IPS-15b (cell line): ENCODE data around the gene DDX21.
"Not testable (repeated sequence)": the region's sequence is repeated elsewhere in the genome, so short reads cannot be mapped to it uniquely, and the experiment has no call there.

Experiments used
- H3K27me3 ChIP-seq: one replicate; pipeline ENCODE4 v1.6.1; 2013; ENCODE audit warnings: low read length; ENCODE audit not compliant: control insufficient read depth, insufficient read depth
- H3K36me3 ChIP-seq: one replicate; pipeline ENCODE4 v1.6.1; 2013; ENCODE audit warnings: low read length; ENCODE audit not compliant: control insufficient read depth, insufficient read depth
- H3K4me1 ChIP-seq: one replicate; pipeline ENCODE4 v1.6.1; 2013; ENCODE audit warnings: mild to moderate bottlenecking, low read length; ENCODE audit not compliant: control insufficient read depth, insufficient read depth
- H3K4me3 ChIP-seq: one replicate; pipeline ENCODE4 v1.5.1; 2013; ENCODE audit warnings: low read depth, low read length
- H3K9ac ChIP-seq: one replicate; pipeline ENCODE4 v1.6.1; 2013; ENCODE audit warnings: low read depth, mild to moderate bottlenecking, low read length
- H3K9me3 ChIP-seq: one replicate; pipeline ENCODE4 v1.6.1; 2013; ENCODE audit warnings: mild to moderate bottlenecking, low read length; ENCODE audit not compliant: control insufficient read depth, insufficient read depth

The DDX21 gene

DNA sequence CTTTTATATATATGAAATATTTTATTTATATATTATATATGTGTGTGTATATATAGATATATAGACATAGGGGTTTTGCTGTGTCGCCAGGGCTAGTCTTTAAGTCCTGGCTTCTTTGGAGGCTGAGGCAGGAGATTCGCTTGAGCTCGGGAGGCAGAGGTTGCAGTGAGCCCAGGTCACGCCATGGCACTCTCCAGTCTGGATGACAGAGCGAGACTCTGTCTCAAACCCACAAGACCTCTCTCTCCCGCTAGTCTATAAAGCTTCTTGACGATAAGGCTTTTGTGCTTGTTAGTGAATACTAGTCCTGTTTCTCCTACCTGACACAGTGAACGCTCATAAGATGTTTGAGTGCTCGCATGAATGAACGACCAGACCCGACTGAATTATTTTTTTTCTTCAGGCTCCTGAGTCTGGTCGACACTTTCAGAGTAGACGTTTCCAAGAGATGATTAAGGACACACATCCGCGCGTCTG, 577 bp upstream of the DDX21 start:
- H3K9me3 ChIP-seq: no peaks in the 10 kb centered on the region
- H3K4me3 ChIP-seq: peak overlapping the region; percentile 98
- H3K36me3 ChIP-seq: no peaks in the 10 kb centered on the region
- H3K4me1 ChIP-seq: no peaks in the 10 kb centered on the region
- peak overlapping the region; percentile 92 for H3K9ac ChIP-seq
- H3K27me3 ChIP-seq: no peaks in the 10 kb centered on the region

DNA sequence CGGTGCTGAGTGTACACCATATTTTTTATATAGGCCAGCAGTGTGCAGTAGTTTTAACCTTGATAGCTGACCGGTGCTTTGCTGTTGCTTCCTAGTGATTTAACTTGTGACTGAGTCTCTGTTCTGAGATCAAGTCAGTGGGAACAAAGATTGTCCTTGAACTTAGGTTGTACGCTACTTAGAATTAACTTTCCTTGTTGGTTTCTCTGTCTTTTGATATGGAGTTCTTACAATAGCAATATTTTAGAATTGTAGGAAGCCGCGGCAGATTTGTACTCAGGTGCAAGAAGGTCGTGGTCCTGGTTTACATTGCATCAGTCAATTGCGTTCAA, 1.3 kb downstream of the DDX21 start:
- Histone ChIP-seq H3K4me1 (no peaks in the 10 kb centered on the region), H3K9me3 (no peaks in the 10 kb centered on the region), H3K9ac (peak overlapping the region; percentile 92), H3K36me3 (peaks cover 3% of the 10 kb centered on the region), H3K4me3 (peak overlapping the region; percentile 98), H3K27me3 (no peaks in the 10 kb centered on the region)

DNA sequence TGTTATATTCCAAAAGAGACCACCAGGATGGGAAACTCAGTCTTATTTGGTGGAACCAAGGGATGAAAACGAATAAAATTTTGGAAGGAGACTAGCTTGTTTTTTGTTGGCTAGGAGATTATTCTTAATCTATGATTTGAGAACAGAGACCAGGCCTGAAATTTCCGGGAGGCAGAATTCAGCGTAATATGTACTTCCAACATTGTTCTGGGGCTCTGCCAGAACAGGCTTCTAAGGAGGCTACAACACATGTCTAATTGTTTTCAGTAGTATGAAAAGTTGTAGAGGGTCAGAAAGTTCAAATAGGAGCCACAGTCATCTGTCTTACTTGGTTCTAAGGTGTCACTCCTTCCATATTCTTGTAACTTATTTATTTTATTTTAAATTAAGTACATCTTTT, 1.7 kb downstream of the DDX21 start:
- Histone ChIP-seq H3K9me3 (no peaks in the 10 kb centered on the region), H3K4me1 (no peaks in the 10 kb centered on the region), H3K9ac (peak overlapping the region; percentile 92), H3K4me3 (peak overlapping the region; percentile 98), H3K36me3 (peaks cover 7% of the 10 kb centered on the region), H3K27me3 (no peaks in the 10 kb centered on the region)

DNA sequence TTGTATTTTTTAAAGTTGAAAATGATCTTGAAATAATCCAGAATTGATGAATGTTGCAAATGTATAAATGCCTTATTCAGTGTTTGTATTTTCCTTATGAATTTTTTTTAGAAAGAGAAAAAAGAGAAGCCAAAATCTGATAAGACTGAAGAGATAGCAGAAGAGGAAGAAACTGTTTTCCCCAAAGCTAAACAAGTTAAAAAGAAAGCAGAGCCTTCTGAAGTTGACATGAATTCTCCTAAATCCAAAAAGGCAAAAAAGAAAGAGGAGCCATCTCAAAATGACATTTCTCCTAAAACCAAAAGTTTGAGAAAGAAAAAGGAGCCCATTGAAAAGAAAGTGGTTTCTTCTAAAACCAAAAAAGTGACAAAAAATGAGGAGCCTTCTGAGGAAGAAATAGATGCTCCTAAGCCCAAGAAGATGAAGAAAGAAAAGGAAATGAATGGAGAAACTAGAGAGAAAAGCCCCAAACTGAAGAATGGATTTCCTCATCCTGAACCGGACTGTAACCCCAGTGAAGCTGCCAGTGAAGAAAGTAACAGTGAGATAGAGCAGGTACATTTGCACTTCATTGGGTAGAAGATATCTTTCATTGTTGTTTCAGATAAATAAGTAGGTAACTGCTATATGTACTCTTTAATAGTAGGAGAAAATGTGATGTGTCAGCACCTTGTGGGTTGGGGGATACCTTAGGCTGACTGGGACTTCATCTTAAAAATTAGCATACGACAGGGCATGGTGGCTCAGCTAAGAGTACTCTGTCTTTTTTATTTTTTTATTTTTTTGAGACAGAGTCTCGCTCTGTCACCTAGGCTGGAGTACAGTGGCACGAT, 3.9 kb downstream of the DDX21 start:
- Histone ChIP-seq H3K27me3 (no peaks in the 10 kb centered on the region), H3K9me3 (no peaks in the 10 kb centered on the region)

DNA sequence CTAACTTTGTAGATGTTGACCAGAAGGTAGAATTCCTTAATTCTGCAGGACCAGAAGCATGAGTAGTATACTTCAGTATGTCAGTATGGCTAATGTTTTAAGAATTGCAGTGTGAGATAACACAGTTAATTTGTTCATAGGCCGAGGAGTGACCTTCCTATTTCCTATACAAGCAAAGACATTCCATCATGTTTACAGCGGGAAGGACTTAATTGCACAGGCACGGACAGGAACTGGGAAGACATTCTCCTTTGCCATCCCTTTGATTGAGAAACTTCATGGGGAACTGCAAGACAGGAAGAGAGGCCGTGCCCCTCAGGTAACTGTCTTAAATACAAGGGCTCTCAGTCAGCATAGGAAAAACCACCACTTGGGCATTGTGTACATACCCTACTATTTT, 7.2 kb downstream of the DDX21 start:
- Histone ChIP-seq H3K36me3 (peaks cover 42% of the 10 kb centered on the region), H3K4me1 (no peaks in the 10 kb centered on the region), H3K9me3 (no peaks in the 10 kb centered on the region), H3K4me3 (no peak overlapping the region), H3K27me3 (no peaks in the 10 kb centered on the region), H3K9ac (no peak overlapping the region)

More for the DNA sequence above, 3.9 kb downstream of the DDX21 start:
- Histone ChIP-seq H3K9ac (no peak overlapping the region), H3K36me3 (peaks cover 22% of the 10 kb centered on the region), H3K4me3 (no peak overlapping the region), H3K4me1 (no peaks in the 10 kb centered on the region)

DNA sequence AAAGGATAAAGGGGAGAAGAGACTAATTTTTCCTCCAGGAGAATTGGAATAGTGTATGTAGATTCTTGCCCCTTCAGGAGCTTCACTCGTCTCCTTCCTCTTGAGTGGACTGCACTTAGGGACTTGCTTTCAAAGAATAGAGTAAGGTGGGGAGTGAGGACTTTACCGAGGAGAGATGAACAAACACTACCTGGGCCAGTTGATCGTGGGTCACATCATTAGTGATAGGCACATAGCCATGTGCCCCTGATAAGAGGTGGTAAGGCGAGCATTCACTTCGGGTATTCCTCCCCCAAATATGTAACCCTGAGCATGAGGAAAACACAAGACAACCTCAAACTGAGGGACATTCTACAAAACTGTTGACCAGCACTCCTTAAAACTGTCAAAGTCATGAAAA, 18.0 kb downstream of the DDX21 start:
- no peak overlapping the region for H3K9ac ChIP-seq
- H3K9me3 ChIP-seq: no peaks in the 10 kb centered on the region
- H3K36me3 ChIP-seq: peaks cover 60% of the 10 kb centered on the region
- H3K4me1 ChIP-seq: no peaks in the 10 kb centered on the region
- H3K4me3 ChIP-seq: no peak overlapping the region
- no peaks in the 10 kb centered on the region for H3K27me3 ChIP-seq

DNA sequence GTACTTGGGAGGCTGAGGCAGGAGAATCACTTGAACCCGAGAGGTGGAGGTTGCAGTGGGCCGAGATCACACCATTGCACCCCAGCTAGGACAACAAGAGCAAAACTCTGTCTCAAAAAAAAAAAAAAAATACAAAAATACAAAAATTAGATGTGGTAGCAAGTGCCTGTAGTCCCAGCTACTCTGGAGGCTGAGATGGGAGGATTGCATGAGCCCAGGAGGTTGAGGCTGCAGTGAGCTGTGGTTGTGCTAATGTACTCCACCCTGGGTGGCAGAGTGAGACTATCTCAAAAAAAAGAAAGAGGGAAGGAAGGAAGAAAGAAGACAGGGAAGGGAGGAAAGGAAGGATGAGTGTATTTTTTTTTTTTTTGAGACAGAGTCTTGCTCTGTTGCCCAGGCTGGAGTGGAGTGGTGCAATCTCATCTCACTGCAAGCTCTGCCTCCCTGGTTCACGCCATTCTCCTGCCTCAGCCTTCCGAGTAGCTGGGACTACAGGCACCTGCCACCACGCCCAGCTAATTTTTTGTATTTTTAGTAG, 20.0 kb downstream of the DDX21 start:
- H3K4me3 ChIP-seq, H3K27me3 ChIP-seq, H3K9ac ChIP-seq, H3K9me3 ChIP-seq, H3K4me1 ChIP-seq: not testable (repeated sequence)
- peaks cover 50% of the 10 kb centered on the region for H3K36me3 ChIP-seq

DNA sequence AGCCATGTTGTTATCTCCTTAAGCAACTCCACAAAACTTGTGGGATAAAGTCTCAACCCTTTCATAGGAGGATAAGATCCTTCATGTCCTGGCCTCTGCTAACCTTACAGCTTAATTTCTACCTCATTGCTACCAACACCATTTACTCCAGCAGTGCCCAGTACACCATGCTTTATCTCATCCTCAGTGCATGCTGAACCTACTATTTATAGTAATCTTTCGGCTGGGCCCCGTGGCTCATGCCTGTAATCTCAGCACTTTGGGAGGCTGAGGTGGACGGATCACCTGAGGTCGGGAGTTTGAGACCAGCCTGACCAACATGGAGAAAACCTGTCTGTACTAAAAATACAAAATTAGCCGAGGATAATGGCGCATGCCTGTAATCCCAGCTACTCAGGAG, 23.8 kb downstream of the DDX21 start:
- H3K9ac ChIP-seq, H3K4me1 ChIP-seq, H3K4me3 ChIP-seq, H3K27me3 ChIP-seq, H3K9me3 ChIP-seq: not testable (repeated sequence)
- peaks cover 47% of the 10 kb centered on the region for H3K36me3 ChIP-seq

DNA sequence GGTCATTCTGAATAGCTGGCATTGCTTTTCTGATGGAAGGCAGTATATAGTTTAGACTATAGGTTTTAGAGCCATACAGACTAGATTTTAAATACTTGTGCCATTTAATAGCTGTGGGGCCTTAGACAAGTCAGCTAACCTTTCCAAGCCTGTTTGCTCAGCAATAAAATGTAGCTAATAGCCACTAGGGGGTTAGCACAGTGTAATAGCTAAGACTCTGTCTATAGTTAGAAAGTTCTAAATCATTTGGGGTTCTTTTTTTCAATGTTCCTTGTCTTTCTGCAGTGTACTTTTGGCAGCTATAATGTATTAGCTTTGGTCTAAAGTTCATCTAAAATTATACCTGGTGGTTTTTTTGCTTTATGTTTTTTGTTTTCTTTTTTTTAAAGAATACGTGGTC, 25.1 kb downstream of the DDX21 start:
- Histone ChIP-seq H3K9ac (no peak overlapping the region), H3K9me3 (no peaks in the 10 kb centered on the region), H3K36me3 (peaks cover 40% of the 10 kb centered on the region), H3K27me3 (no peaks in the 10 kb centered on the region), H3K4me3 (no peak overlapping the region), H3K4me1 (no peaks in the 10 kb centered on the region)

DNA sequence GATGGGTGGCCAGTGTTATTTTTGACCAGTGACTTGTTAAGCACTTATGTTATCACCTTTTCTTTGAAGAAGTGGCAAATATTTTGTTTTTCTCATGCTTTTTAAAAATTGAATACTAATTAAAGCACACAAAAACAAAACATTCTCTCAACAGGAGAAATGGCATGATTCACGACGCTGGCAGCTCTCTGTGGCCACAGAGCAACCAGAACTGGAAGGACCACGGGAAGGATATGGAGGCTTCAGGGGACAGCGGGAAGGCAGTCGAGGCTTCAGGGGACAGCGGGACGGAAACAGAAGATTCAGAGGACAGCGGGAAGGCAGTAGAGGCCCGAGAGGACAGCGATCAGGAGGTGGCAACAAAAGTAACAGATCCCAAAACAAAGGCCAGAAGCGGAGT, 26.4 kb downstream of the DDX21 start:
- Histone ChIP-seq H3K9ac (no peak overlapping the region), H3K9me3 (no peaks in the 10 kb centered on the region), H3K36me3 (peaks cover 37% of the 10 kb centered on the region), H3K4me1 (no peaks in the 10 kb centered on the region), H3K4me3 (no peak overlapping the region), H3K27me3 (no peaks in the 10 kb centered on the region)

DNA sequence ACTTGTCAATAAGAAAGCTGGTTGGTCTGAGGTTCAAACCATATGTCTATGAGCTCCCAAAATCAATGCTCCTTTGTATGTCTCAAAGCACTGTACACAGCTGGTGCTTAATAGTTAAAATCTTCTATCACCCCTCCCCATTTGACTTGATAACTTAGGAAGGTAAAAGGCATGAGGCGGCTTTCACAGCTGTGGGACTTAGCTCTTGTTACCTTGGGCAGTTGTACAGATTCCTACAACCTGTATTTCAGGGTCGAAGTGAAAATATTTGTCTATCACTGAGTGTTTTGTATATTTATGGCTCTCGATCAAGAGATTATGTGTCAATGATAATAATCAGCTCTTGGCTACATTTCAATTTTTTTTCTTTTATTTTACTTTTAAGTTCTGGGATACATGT, 31.6 kb downstream of the DDX21 start:
- no peaks in the 10 kb centered on the region for H3K9me3 ChIP-seq
- H3K36me3 ChIP-seq: peaks cover 13% of the 10 kb centered on the region
- peaks cover 4% of the 10 kb centered on the region for H3K4me1 ChIP-seq
- no peaks in the 10 kb centered on the region for H3K27me3 ChIP-seq
- H3K9ac ChIP-seq: no peak overlapping the region
- no peak overlapping the region for H3K4me3 ChIP-seq

DNA sequence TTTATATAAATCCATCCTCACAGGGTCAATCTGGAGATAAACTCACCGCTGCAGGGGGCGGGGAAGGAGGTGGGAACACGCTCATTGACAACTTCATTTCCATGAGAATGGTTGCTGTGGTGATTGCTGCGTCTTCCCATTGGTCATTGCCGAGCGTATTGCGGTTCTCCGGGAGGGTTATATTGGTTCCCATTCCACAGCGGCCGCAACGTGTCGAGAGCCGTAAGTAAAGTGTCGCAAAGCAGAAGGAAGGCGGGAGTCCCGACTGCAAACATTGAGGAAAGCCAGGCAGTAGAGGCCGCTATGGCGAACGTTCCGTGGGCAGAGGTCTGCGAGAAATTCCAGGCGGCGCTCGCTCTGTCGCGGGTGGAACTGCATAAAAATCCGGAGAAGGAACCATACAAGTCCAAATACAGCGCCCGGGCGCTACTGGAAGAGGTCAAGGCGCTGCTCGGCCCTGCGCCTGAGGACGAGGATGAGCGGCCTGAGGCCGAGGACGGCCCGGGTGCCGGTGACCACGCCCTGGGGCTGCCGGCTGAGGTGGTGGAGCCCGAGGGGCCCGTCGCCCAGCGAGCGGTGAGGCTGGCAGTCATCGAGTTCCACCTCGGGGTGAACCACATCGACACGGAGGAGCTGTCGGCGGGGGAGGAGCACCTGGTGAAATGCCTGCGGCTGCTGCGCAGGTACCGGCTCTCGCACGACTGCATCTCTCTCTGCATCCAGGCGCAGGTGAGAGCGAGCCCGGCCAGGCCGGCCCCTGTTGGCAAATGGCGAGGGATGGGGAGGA, 32.8 kb downstream of the DDX21 start, which contains the start of gene KIFBP:
TSS of gene KIFBP (plus strand) at position 274 of the 787 bp plus-strand sequence. CDS start at position 304, 30 bp downstream.
- Histone ChIP-seq H3K9ac (peak within 1 kb of the TSS; percentile 91), H3K36me3 (peaks cover 4% of the 10 kb centered on the region), H3K4me1 (peaks cover 4% of the 10 kb centered on the region), H3K27me3 (no peaks in the 10 kb centered on the region), H3K4me3 (peak within 1 kb of the TSS; percentile 94), H3K9me3 (no peaks in the 10 kb centered on the region)
